Spinal cord (tissue), 10 donors: ENCODE data around the gene DLG2. TPM values are rescaled to one million over a fixed set of nuclear protein-coding genes. Genes with fewer than 3 reads are reported as not detected.
A peak's percentile ranks its signal among the peaks of the same experiment; 100 is the strongest.

Experiments
- DNase-seq, 6 donors: peaks; one replicate each; pipeline versions ENCODE4 v3.0.0 to v3.0.0-alpha.2; 2013 to 2015; ENCODE audit warnings: low spot score in 6 of 6, low read depth in 4 of 6
- H3K27ac ChIP-seq: one replicate; pipeline ENCODE4 v1.5.1; 2013; ENCODE audit warnings: low read depth, low read length, control low read depth
- H3K27me3 ChIP-seq: one replicate; pipeline ENCODE4 v1.6.1; 2013; ENCODE audit warnings: low read length; ENCODE audit not compliant: control insufficient read depth, insufficient read depth
- H3K36me3 ChIP-seq: one replicate; pipeline ENCODE4 v1.6.1; 2013; ENCODE audit warnings: low read length; ENCODE audit not compliant: control insufficient read depth, insufficient read depth
- H3K4me1 ChIP-seq: one replicate; pipeline ENCODE4 v1.6.1; 2013; ENCODE audit warnings: low read length; ENCODE audit not compliant: control insufficient read depth, insufficient read depth
- H3K4me3 ChIP-seq: one replicate; pipeline ENCODE4 v1.5.1; 2013; ENCODE audit warnings: low read depth, low read length, control low read depth
- H3K9me3 ChIP-seq: one replicate; pipeline ENCODE4 v1.6.1; 2013; ENCODE audit warnings: low read length; ENCODE audit not compliant: control insufficient read depth, insufficient read depth
- WGBS: methylation state at CpG from one replicate; pipeline ENCODE4 v1.1.5; 2013; ENCODE audit warnings: missing lambda C conversion rate; ENCODE audit not compliant: insufficient coverage; 5-methylcytosine and 5-hydroxymethylcytosine counted together
- polyA plus RNA-seq, 2 donors: library from polyadenylated mRNA; unstranded; fragments of 120-200 nt; gene quantifications; one replicate each; pipeline ENCODE4 v1.2.1, GENCODE V29; 2013; ENCODE audit not compliant: insufficient read length in 2 of 2
- total RNA-seq, 2 donors: library from RNA; depleted of rRNA in 1 of 2; stranded (reverse); fragments of 120-200 nt in 1 of 2; fragments of >200 nt in 1 of 2; gene quantifications; one replicate each; pipeline versions ENCODE4 v1.2.3 to v1.2.4, GENCODE V29; 2013 to 2014
- donor health status: healthy.

DLG2 gene
- total and polyA plus RNA-seq, 4 donors: 37.7 to 111 (median 49.0) TPM

DNA sequence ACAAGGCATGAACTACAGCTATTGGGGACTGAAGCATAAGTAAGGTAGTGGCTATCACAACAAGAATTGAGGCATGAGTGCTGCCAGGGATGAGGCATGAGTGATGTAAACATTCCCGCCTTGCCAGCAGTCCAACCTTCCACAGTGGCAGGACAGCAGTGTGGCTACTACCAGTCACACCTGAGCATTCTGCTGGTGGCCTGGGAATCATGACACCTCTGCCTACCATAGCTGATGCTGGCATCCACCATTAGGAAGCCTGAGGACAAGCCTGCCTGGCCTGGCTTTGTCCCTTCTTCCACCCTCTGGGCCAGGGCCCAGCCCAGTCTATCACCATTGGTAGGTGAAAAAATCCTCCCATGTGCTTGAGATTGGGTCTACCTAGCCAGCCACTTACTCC lies 1628.2 kb downstream of the DLG2 start:
- H3K27ac ChIP-seq: no peak overlapping the region
- no peaks in the 10 kb centered on the region for H3K4me1 ChIP-seq
- WGBS: 70% methylated on average over 1 of the region's 1 CpG
- DNase-seq: no peak
- H3K9me3 ChIP-seq: peaks cover 15% of the 10 kb centered on the region
- no peak overlapping the region for H3K4me3 ChIP-seq
- H3K36me3 ChIP-seq: no peaks in the 10 kb centered on the region
- no peaks in the 10 kb centered on the region for H3K27me3 ChIP-seq

- H3K27ac ChIP-seq: no peak overlapping the region
- WGBS: 83% methylated on average over 1 of the region's 7 CpGs
- no peaks in the 10 kb centered on the region for H3K36me3 ChIP-seq
- no peaks in the 10 kb centered on the region for H3K9me3 ChIP-seq
- DNase-seq: no peak
- no peaks in the 10 kb centered on the region for H3K4me1 ChIP-seq
- H3K4me3 ChIP-seq: no peak overlapping the region
- no peaks in the 10 kb centered on the region for H3K27me3 ChIP-seq
Observed at GRCh38 chr11:83990160-83990733, 1636.9 kb downstream of the DLG2 start.

- Histone ChIP-seq H3K4me1 (no peaks in the 10 kb centered on the region), H3K27ac (no peak overlapping the region), H3K4me3 (no peak overlapping the region), H3K9me3 (no peaks in the 10 kb centered on the region), H3K36me3 (no peaks in the 10 kb centered on the region), H3K27me3 (no peaks in the 10 kb centered on the region)
- DNase-seq: no peak
- WGBS: no CpG with 5 or more reads among the region's 4 CpGs
Observed at GRCh38 chr11:83982825-83983224, 1644.3 kb downstream of the DLG2 start.

DNA sequence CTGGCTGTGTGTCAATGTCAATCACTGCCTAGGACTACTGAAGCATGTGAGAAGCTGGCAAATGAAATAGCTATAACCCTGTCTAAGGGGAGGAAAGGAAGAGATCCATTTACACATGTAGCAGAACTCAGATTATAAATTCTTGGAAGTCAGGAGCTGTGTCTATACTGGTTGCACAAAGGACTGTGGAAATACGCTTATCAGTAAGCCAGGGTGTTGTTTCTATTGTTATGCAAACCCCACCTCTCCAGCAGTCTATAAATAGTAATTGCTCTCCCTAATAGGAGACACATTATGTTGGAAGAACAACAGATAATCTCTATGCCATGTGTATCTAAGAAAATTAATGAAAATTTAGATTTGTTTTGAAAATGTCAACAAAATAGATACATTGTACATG lies 1647.6 kb downstream of the DLG2 start:
- Histone ChIP-seq H3K9me3 (no peaks in the 10 kb centered on the region), H3K36me3 (no peaks in the 10 kb centered on the region), H3K4me1 (no peaks in the 10 kb centered on the region), H3K27ac (no peak overlapping the region), H3K4me3 (no peak overlapping the region), H3K27me3 (no peaks in the 10 kb centered on the region)
- peak in 1 of 6 donors; percentile 38 for DNase-seq
- no CpG with 5 or more reads among the region's 1 CpG for WGBS

DNA sequence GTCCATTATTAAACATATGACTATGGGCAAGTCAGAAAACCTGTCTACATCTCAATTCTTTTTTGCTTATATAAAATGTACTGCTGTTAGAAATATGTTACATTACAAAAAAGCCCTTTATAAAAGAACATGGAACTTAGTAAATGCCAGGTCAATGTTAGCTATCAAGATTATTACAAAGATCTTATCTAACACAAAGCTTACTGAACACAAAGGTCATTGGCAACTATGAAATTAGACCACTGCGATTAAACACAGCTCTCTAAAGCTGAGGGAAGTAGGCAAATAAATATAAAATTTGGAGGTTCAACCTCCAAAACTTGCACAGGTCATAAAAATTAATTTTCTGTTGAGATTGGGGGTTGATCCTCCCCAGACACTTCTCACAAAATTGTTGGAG lies 1648.2 kb downstream of the DLG2 start:
- no CpG with 5 or more reads among the region's 1 CpG for WGBS

DNA sequence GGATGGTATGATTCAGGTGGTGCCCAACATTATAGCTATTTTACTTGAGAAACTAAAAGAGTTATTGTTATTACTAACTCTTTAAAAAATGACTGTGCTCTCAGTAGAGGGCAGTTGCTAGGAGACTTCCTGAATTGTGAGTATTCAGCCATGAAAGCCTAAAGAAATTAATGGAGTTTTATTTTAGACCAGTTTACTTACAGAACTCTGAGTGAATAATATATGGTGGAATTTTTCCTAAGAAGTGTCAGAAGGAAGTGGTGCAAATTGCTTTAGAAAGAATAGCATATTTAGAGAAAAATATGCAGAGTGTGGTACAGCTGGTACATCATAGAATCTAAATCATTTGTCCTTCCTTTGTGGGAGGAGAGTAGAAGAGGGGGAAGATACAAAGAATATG lies 1651.1 kb downstream of the DLG2 start:
- peak in 1 of 6 donors; percentile 23 for DNase-seq
- Histone ChIP-seq H3K36me3 (no peaks in the 10 kb centered on the region), H3K27me3 (no peaks in the 10 kb centered on the region), H3K27ac (no peak overlapping the region), H3K4me3 (no peak overlapping the region), H3K4me1 (no peaks in the 10 kb centered on the region), H3K9me3 (no peaks in the 10 kb centered on the region)

More for the DNA sequence above, 1648.2 kb downstream of the DLG2 start:
- DNase-seq: no peak
- H3K27me3 ChIP-seq: no peaks in the 10 kb centered on the region
- no peak overlapping the region for H3K4me3 ChIP-seq
- H3K9me3 ChIP-seq: no peaks in the 10 kb centered on the region
- H3K4me1 ChIP-seq: no peaks in the 10 kb centered on the region
- H3K36me3 ChIP-seq: no peaks in the 10 kb centered on the region
- no peak overlapping the region for H3K27ac ChIP-seq

GRCh38 chr11:83972536-83972935 lies 1654.6 kb downstream of the DLG2 start:
- no CpG with 5 or more reads among the region's 1 CpG for WGBS

GRCh38 chr11:83971063-83971462 lies 1656.1 kb downstream of the DLG2 start:
- Histone ChIP-seq H3K4me3 (no peak overlapping the region), H3K9me3 (no peaks in the 10 kb centered on the region), H3K36me3 (no peaks in the 10 kb centered on the region), H3K27me3 (no peaks in the 10 kb centered on the region), H3K27ac (no peak overlapping the region), H3K4me1 (no peaks in the 10 kb centered on the region)
- peak in 2 of 6 donors; percentile 69 to 80 for DNase-seq
- 0% methylated on average over 1 of the region's 1 CpG for WGBS

More at GRCh38 chr11:83972536-83972935, 1654.6 kb downstream of the DLG2 start:
- no peaks in the 10 kb centered on the region for H3K36me3 ChIP-seq
- H3K9me3 ChIP-seq: no peaks in the 10 kb centered on the region
- H3K4me3 ChIP-seq: no peak overlapping the region
- no peaks in the 10 kb centered on the region for H3K27me3 ChIP-seq
- DNase-seq: no peak
- H3K27ac ChIP-seq: no peak overlapping the region
- H3K4me1 ChIP-seq: no peaks in the 10 kb centered on the region

GRCh38 chr11:83970061-83970671 lies 1657.0 kb downstream of the DLG2 start:
- Histone ChIP-seq H3K4me1 (no peaks in the 10 kb centered on the region), H3K27me3 (no peaks in the 10 kb centered on the region), H3K9me3 (no peaks in the 10 kb centered on the region), H3K4me3 (no peak overlapping the region), H3K27ac (no peak overlapping the region), H3K36me3 (no peaks in the 10 kb centered on the region)
- WGBS: 100% methylated on average over 1 of the region's 2 CpGs
- DNase-seq: peak in 1 of 6 donors; percentile 30
